Heart left ventricle (tissue), 13 donors: ENCODE data around the gene NUTM2G.

Experiments
- POLR2A ChIP-seq, 2 donors: fragments of 450-650 bp; IDR thresholded peaks; one replicate each; pipeline ENCODE4 v1.6.1; 2017; ENCODE audit warnings: antibody characterized with exemption in 2 of 2, mild to moderate bottlenecking in 2 of 2, moderate library complexity in 2 of 2
- TF ChIP-seq, protein P1 (sequence below), 12 donors: fragments of 200-600 bp; sonication (generic) in 4 of 12; IDR thresholded peaks; one replicate each; pipeline versions ENCODE4 v1.5.0 to v1.8.0; 2018 to 2022; ENCODE audit warnings: antibody characterized with exemption in 12 of 12, mild to moderate bottlenecking in 5 of 12
- donor health status: ischemic (EF 13 %, LVEDD 7.1; RV severe dilation, severe dysfunction).
- donor health status: DM: no; HTN: yes; CAD: no.
- donor health status: DM: no; HTN: no; CAD: no.
- donor health status: ischemic (EF 25% LVEDD 6.9; RV normal size, moderate dysfunction).
- donor health status: ischemic (EF 25% LVEDD 5.7; RV mildly dilated, moderate dysfunction).
- donor health status: ischemic (EF 35%, LVEDD 5.7; RV mildly dilated, moderate dysfunction).
- donor health status: nonischemic (EF 11% LVEDD 7.7; RV severe dilation, severe dysfunction).
- donor health status: DM: yes; HTN: yes; CAD: no.
- donor health status: PGD.
- donor health status: ischemic (EF 29% LVEDD 5.4; RV normal size, mild dysfunction).
- donor health status: nonischemic (EF 23%, LVEDD 6.1; RV moderate dilation, normal function).

- TF ChIP-seq POLR2A (IDR thresholded peaks at IDR 0.05) = no peak
- TF ChIP-seq, protein P1, sequence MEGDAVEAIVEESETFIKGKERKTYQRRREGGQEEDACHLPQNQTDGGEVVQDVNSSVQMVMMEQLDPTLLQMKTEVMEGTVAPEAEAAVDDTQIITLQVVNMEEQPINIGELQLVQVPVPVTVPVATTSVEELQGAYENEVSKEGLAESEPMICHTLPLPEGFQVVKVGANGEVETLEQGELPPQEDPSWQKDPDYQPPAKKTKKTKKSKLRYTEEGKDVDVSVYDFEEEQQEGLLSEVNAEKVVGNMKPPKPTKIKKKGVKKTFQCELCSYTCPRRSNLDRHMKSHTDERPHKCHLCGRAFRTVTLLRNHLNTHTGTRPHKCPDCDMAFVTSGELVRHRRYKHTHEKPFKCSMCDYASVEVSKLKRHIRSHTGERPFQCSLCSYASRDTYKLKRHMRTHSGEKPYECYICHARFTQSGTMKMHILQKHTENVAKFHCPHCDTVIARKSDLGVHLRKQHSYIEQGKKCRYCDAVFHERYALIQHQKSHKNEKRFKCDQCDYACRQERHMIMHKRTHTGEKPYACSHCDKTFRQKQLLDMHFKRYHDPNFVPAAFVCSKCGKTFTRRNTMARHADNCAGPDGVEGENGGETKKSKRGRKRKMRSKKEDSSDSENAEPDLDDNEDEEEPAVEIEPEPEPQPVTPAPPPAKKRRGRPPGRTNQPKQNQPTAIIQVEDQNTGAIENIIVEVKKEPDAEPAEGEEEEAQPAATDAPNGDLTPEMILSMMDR (IDR thresholded peaks at IDR 0.05) = no peak
Measured at GRCh38 chr9:96892131-96892530, 36.5 kb upstream of the NUTM2G start.
